Right kidney (tissue), 1 donor: Measurements from ENCODE around the gene PITPNM1.

ENCODE experiments used
- DNase-seq: peaks from one replicate; pipeline ENCODE4 v3.0.0-alpha.2; 2016

PITPNM1 gene

GRCh38 chr11:67503119-67504004 is 1.8 kb downstream of the PITPNM1 start:
- DNase-seq: no peak

GRCh38 chr11:67502328-67502979 is 2.7 kb downstream of the PITPNM1 start:
- no peak for DNase-seq

DNA sequence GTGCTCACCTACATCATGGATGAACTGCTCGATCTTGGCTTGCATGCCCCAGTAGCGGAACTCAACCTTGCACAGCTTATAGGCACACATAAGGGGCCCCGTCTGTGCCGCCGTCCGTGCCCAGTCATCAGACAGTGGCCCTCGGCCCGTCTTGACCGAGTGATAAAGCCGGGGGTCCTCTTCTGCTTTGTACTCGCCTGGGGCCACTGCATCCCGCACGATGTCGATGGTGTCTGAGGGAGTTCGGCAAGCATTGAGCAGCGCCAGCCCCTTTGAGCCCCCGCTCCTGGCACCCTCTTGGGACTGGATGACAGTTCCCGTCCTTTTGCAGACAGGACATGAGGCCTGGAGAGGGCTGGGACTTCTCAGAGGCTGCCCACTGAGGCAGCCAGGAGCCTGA is 3.3 kb downstream of the PITPNM1 start:
- DNase-seq: no peak

DNA sequence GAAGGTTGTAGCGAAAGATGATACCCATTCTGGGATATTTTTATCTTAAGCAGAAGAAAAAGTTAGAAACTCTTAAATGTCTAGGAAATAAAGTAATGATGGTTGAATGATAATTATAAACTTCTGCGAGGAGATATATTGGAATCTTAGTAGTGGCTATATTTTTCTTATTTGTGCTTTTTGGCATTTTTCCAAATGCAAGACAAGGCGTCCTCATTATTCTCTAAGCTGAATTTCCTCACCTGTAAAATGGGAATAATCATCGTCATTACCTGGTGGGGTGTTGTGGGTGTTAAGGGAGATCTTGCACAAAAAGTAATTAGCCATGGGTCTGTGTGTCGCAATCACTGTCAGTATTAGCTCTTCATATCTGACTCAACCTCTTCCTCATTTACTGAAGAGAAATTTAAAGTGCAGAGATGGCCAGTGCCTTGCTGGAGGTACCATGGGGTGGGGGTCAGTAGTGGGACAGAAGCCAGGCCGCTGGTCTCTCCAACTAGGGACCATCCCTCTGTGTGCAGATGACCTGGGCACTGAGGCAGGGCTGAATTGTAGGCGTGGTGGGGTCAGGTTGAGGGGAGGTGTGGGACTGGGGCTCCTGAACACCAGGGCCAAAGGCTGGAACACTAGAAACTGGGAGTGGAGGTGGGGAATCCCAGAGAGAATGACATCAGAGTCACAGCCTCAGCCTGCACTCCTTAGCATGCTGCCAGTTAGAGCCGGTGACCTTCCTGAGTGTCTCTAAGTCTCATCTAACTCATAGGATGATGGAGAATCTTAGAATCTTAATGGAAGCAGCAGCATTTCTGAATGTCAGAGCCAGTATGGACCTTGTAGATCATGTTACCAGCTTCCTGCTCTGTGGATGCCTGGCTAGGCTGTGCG is 4.1 kb downstream of the PITPNM1 start:
- DNase-seq: no peak

DNA sequence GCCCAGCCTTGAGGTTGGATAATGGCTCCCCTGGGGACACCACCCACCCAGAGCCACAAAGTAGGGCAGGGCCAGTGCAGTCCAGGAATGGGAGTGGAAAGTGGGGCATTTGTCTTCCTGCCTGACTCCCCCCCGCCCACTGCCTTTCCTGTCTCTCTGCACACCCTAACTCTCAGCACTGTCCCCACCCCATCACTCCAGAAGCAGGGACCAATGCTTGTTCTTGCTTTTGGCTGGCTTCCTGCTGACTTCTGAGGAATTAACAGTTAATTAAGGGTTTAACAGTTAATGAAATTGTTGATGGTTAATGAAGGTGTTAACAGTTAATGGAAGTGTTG is 4.7 kb downstream of the PITPNM1 start:
- DNase-seq: no peak

DNA sequence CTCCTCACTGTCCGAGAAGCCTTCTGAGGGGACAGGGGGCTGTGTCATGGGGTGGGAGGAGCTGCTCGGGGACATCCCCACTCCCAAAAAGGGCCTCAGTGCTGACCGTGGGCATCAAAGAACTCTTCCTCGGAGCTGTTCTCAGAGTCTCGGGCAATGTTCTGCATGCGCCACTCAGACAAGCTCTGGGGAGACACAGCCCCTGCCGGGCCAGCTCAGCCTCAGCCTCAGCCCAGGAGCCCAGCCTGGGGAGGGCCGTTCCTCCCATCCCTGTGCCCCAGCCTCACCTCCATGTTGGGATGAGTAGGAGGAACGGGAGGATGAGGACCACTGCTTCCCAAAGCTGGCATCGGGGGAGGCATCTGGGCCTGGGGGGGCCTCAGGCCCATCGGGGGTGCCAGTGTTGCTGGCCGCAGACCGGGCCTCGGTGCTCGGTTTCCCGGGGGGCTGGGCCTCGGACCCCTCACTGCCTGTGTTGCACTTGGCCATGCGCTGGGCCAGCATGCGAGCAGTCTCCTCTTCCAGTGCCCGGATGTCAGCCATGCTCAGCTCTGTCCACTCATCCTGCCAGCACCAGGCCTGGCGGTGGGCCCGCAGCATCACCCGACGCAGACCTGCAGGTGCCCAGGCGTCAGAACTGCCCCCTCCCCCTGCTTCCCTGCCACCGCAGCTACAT is 5.2 kb downstream of the PITPNM1 start:
- no peak for DNase-seq

GRCh38 chr11:67498544-67498972 is 6.6 kb downstream of the PITPNM1 start:
- no peak for DNase-seq

DNA sequence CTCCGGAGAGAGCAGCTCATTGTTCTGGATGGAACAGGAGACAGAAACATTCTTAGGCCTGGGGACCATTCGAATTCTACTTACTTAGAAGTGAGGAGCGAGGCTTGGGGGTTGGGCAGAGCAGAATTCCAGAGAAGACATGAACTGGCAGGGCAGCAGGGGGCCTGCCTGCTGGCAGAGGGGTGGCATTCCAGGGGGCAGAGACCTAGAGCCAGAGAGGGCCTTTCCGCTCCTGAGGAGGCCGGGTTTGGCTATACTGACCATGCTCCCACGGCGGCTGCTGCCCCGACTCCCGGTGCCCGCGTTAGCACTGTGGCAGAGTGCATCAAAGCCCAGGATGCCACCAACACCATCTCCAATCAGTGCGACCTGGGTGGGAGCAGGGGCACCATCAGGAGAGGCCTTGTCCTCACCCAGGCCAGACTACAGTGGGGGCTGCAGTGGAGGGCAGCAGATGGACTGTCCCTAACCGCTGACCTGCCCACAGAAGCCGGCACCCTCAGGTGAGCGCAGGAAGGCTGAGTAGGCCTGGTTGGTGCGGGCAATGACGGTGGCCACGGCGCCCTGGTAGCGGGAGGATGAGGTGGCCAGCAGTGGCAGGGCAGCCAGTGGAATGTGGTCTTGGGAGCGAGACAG is 7.4 kb downstream of the PITPNM1 start:
- no peak for DNase-seq

DNA sequence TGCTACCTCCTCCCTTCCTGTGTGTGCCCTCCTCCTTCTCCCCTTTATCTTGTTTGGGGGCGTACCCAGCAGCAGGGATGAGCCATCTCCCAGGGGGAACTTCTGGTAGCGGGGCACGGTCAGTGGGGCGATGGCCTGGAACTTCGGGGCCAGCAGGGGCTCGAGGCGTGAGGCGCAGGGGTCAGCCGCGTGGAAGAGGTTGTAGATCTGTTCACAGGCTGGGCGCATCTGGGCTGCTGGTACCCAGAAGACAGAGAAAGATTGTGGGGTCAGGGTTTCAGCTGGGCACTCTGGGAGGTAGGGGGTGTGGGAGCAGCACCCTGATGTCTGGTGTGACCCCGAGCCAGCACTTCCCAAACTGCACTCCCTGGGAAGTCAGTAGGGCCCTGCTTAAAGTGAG is 9.1 kb downstream of the PITPNM1 start:
- DNase-seq: no peak

- no peak for DNase-seq
These were observed 9.7 kb downstream of the PITPNM1 start for GRCh38 chr11:67495234-67496005.

- DNase-seq: no peak
These were observed 10.6 kb downstream of the PITPNM1 start for GRCh38 chr11:67494371-67495233.

DNA sequence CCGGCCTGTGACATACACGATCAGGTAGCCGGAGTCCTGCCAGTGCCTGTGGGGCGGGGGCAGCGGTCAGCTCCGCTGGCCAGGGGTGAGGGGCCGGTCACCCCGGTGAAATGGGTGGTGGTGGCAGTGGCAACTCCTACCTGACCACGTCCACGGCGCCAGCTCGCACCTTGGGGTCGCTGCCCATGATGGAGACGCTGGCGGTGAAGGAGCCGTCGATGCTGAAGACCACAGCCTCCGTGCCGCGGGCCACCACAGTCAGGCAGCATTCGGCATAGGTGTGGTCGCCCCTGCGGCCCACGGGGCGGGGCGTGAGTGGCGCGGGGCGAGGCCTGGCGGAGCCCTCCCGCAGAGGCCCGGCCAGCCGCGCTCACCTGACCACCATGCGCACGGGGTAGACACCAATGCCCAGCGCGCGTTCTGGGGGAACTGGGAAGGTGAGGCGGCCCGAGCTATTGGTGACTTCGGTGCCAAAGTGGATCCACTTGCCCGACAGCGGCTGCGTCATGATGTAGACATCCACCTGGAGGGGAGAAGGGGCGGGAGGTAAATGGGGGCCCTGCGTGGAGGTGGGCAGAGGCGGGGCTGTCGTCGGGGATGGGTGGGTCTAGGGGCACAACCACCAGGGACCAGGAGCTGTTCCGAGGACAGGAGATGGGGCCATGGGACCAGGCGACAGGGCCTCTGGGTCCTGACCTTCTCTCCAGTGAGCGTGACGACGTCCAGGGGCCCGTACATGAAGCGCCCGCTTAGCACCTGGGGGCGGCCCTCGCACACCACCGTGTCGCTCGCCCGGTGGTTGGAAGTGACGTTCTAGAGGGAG is 11.4 kb downstream of the PITPNM1 start:
- no peak for DNase-seq

DNA sequence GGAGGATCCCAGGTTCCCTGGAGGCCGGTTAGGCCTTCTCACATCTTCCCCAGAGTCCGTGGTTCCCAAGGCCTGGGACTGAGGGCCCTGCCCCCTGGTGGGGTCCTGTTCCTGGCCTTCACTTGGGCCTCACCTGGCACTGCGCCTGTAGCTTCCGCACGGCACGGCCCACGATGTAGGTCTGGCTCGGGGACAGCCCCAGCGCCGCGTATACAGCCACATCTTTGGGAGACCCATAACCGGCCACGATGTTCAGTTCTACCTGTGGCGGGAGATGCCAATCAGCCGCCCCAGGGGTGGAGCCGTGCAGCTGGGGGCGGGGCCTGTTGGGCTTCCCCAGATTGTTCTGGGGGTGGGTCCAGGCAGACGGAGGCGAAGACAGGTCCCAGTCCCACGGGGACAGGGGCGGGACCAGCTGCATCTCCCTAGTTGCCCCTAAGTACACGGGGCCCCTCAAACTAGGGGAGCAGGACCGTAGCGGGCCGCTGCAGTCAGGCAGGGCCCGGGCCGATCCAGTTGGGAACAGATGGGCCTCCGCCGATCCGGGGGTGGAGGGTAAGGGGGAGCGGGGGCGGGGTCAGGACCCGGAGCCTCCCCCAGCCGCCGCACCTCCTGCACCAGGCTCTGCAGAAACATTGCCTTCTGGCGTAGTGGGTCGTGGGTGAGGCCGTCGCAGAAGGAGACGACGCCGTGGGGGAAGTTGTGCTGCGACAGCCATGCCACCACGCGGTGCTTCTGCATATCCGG is 12.2 kb downstream of the PITPNM1 start:
- no peak for DNase-seq

GRCh38 chr11:67492069-67492727 is 13.0 kb downstream of the PITPNM1 start:
- DNase-seq: no peak

DNA sequence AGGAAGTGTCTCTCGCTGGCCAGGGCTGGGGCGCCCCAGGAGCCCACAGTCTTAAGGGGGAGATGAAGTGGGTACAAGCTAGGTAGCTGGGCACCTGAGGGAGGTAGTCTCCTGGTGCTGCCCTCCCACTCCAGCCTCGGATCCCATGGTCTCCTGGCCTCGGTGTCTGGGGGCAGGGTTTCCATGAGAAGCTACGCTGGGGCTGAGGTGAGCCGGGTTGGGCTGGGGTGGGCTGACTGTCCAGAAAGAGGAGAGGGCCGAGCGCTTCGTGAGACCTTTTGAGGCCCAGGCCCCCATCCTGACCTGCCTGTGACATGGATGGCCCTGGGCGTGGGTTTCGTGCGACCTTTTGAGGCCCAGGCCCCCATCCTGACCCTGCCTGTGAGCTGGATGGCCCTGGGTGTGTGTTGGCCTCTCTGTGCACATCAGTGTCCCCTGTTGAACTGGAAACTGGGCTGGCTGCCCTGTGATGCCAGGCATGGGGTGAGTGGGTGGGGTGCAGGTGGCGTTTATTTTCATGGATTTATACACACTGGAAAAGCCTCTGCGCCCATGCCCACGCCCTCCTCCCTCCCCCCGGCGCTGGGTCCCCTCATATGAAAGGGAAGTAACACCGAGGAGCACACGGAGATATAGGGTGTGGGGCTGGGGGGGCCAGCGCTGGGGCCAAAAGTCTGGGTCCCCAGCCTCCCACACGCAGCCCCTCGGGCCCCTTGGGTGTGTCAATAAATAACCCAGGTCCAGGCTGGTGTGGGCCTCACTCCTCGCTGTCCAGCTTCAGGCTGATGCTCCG is 13.7 kb downstream of the PITPNM1 start:
- DNase-seq: no peak

DNA sequence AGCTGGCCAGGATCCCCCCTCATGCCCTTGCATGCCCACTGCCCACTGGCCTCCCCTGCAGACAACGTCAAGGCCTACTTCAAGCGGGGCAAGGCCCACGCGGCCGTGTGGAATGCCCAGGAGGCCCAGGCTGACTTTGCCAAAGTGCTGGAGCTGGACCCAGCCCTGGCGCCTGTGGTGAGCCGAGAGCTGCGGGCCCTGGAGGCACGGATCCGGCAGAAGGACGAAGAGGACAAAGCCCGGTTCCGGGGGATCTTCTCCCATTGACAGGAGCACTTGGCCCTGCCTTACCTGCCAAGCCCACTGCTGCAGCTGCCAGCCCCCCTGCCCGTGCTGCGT is 14.5 kb downstream of the PITPNM1 start:
- DNase-seq: no peak
